Measurements from ENCODE around the gene SVBP. TPM values are rescaled to one million over a fixed set of nuclear protein-coding genes. Genes with fewer than 3 reads are reported as not detected.
A peak's percentile ranks its signal among the peaks of the same experiment; 100 is the strongest.

SVBP gene
- total RNA-seq, 1 donor from 2014 or later = 48.1 TPM

GRCh38 chr1:42780176-42780575, 37.0 kb downstream of the SVBP start:
- Mint-ChIP-seq H3K36me3 (peaks cover 52% of the 10 kb centered on the region), H3K27me3 (ENCODE audit: low read depth) (no peaks in the 10 kb centered on the region), H3K4me1 (no peaks in the 10 kb centered on the region), H3K4me3 (no peak overlapping the region), H3K9me3 (no peaks in the 10 kb centered on the region), H3K27ac (no peak overlapping the region)
- no peak for DNase-seq (ENCODE audit: low spot score in 2 of 2, unreplicated experiment in 2 of 2)
- no peak for TF ChIP-seq CTCF (IDR thresholded peaks at IDR 0.05; ENCODE audit: unreplicated experiment)

GRCh38 chr1:42779725-42780124, 37.5 kb downstream of the SVBP start:
- H3K4me1 Mint-ChIP-seq = no peaks in the 10 kb centered on the region

GRCh38 chr1:42777852-42778251, 39.3 kb downstream of the SVBP start:
- H3K4me3 Mint-ChIP-seq = no peak overlapping the region
- peaks cover 48% of the 10 kb centered on the region for H3K36me3 Mint-ChIP-seq

More at GRCh38 chr1:42779725-42780124, 37.5 kb downstream of the SVBP start:
- Mint-ChIP-seq H3K27me3 (ENCODE audit: low read depth) (no peaks in the 10 kb centered on the region), H3K36me3 (peaks cover 56% of the 10 kb centered on the region), H3K9me3 (no peaks in the 10 kb centered on the region), H3K4me3 (no peak overlapping the region), H3K27ac (no peak overlapping the region)
- no peak for TF ChIP-seq CTCF (IDR thresholded peaks at IDR 0.05; ENCODE audit: unreplicated experiment)
- DNase-seq (ENCODE audit: low spot score in 2 of 2, unreplicated experiment in 2 of 2) = no peak

GRCh38 chr1:42776502-42776901, 40.7 kb downstream of the SVBP start:
- Mint-ChIP-seq H3K4me3 (no peak overlapping the region), H3K36me3 (peaks cover 44% of the 10 kb centered on the region), H3K9me3 (no peaks in the 10 kb centered on the region), H3K4me1 (no peaks in the 10 kb centered on the region), H3K27me3 (ENCODE audit: low read depth) (no peaks in the 10 kb centered on the region), H3K27ac (no peak overlapping the region)
- no peak for TF ChIP-seq CTCF (IDR thresholded peaks at IDR 0.05; ENCODE audit: unreplicated experiment)
- DNase-seq (ENCODE audit: low spot score in 2 of 2, unreplicated experiment in 2 of 2) = no peak

More at GRCh38 chr1:42777852-42778251, 39.3 kb downstream of the SVBP start:
- TF ChIP-seq CTCF (IDR thresholded peaks at IDR 0.05; ENCODE audit: unreplicated experiment) = peak; percentile 37
- Mint-ChIP-seq H3K4me1 (no peaks in the 10 kb centered on the region), H3K27ac (no peak overlapping the region), H3K27me3 (ENCODE audit: low read depth) (no peaks in the 10 kb centered on the region), H3K9me3 (no peaks in the 10 kb centered on the region)
- no peak for DNase-seq (ENCODE audit: low spot score in 2 of 2, unreplicated experiment in 2 of 2)

GRCh38 chr1:42774928-42775526, 42.2 kb downstream of the SVBP start:
- Mint-ChIP-seq H3K36me3 (peaks cover 41% of the 10 kb centered on the region), H3K4me1 (peaks cover 3% of the 10 kb centered on the region), H3K4me3 (no peak overlapping the region), H3K27ac (no peak overlapping the region), H3K9me3 (no peaks in the 10 kb centered on the region), H3K27me3 (ENCODE audit: low read depth) (no peaks in the 10 kb centered on the region)
- DNase-seq (ENCODE audit: low spot score in 2 of 2, unreplicated experiment in 2 of 2) = no peak
- TF ChIP-seq CTCF (IDR thresholded peaks at IDR 0.05; ENCODE audit: unreplicated experiment) = no peak
